Uterus (tissue), 2 donors: Measurements from ENCODE around the gene FSD1.

Source experiments
- CTCF ChIP-seq, 4 experiments: fragments of 200-600 bp in 2 of 4; fragments of 450-650 bp in 2 of 4; sonication (generic) in 2 of 4; IDR thresholded peaks; one replicate each; pipeline ENCODE4 v1.5.1; 2016 to 2019; ENCODE audit warnings: antibody characterized with exemption in 4 of 4, mild to moderate bottlenecking in 2 of 4, moderate library complexity in 1 of 4
- POLR2A ChIP-seq, 2 donors: fragments of 450-650 bp; IDR thresholded peaks; one replicate each; pipeline ENCODE4 v1.6.1; 2016; ENCODE audit warnings: antibody characterized with exemption in 2 of 2, mild to moderate bottlenecking in 1 of 2, moderate library complexity in 1 of 2

GRCh38 chr19:4365791-4366665 lies 61.6 kb downstream of the FSD1 start:
- no peak for TF ChIP-seq CTCF (IDR thresholded peaks at IDR 0.05)
- TF ChIP-seq POLR2A (IDR thresholded peaks at IDR 0.05): no peak
